ENCODE measurements around the gene SLC6A14. TPM values are rescaled to one million over a fixed set of nuclear protein-coding genes. Genes with fewer than 3 reads are reported as not detected.

SLC6A14 gene, protein sequence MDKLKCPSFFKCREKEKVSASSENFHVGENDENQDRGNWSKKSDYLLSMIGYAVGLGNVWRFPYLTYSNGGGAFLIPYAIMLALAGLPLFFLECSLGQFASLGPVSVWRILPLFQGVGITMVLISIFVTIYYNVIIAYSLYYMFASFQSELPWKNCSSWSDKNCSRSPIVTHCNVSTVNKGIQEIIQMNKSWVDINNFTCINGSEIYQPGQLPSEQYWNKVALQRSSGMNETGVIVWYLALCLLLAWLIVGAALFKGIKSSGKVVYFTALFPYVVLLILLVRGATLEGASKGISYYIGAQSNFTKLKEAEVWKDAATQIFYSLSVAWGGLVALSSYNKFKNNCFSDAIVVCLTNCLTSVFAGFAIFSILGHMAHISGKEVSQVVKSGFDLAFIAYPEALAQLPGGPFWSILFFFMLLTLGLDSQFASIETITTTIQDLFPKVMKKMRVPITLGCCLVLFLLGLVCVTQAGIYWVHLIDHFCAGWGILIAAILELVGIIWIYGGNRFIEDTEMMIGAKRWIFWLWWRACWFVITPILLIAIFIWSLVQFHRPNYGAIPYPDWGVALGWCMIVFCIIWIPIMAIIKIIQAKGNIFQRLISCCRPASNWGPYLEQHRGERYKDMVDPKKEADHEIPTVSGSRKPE
- not detected in 2 replicates for total RNA-seq (2013; cell fraction: nucleolus; rRNA removed)
- total RNA-seq (2014; rRNA removed) (0.05 TPM in 1 of 2 replicates, not detected in the other), total RNA-seq (2014; rRNA removed; fragmentation: Illumina TruSeq; extraction: Trizol) (not detected in 2 replicates), total RNA-seq (2021) (0.05 and 0.24 TPM in 2 replicates), polyA plus RNA-seq (2011; rRNA removed) (not detected in 2 replicates), polyA plus RNA-seq (2014; fragmentation: Illumina TruSeq; extraction: Trizol) (0.06 TPM in 1 of 2 replicates, not detected in the other), polyA plus RNA-seq (2014; fragmentation: Nextera tagmentation; extraction: Ambion mirVana) (not detected), polyA plus RNA-seq (2014; rRNA removed) (not detected in 2 replicates), polyA plus RNA-seq (2016; fragmentation: Nextera tagmentation; extraction: Ambion mirVana) (not detected), polyA minus RNA-seq (2011; rRNA and poly(A)+ RNA removed) (not detected in 2 replicates), Bru-seq, nascent RNA (percentile 16 among the genes with signal in this experiment), BruChase-seq, experiment 1, labeled RNA remaining after a 6-hour chase (percentile 15 among the genes with signal in this experiment), BruChase-seq, experiment 2, labeled RNA remaining after a 2-hour chase (percentile 15 among the genes with signal in this experiment)
- polyA plus RNA-seq (2011; ENCODE audit: low read depth), result not detected
- polyA plus RNA-seq (2011; cell fraction: cytosol; rRNA removed), result not detected in 2 replicates
- 0.03 TPM in 1 of 2 replicates, not detected in the other for polyA plus RNA-seq (2011; cell fraction: nucleus; rRNA removed)
- 0.03 TPM in 1 of 2 replicates, not detected in the other for polyA plus RNA-seq (2012)
- not detected in 2 replicates for polyA minus RNA-seq (2011; cell fraction: cytosol; rRNA and poly(A)+ RNA removed)
- polyA minus RNA-seq (2011; cell fraction: nucleus; rRNA and poly(A)+ RNA removed), result not detected in 2 replicates
- long read RNA-seq, experiment 1, result 0 reads
- long read RNA-seq, experiment 2, result 0 reads

DNA sequence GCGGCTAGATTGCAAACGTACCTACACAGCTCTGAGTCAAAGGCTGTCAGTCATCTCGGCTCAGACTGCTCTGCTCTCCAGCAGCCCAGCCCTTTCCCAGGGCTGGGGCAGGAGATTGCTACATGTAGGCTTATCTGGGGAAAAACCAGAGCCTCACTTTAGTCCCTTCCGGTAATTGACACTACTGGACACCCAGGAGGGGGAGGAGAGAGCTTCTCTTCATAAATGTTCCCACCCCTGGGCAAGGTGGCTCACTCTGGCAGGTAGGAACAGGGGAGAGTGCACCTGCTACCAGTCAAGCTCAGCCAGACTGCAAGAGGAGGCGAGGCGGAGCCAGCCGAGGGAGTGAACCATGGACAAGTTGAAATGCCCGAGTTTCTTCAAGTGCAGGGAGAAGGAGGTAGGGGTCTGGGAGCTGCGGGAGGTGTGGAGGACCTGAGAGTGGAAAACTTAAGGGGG, at the start of gene SLC6A14:
Gene SLC6A14, plus strand, starts transcription at position 249 of the 459 bp plus-strand sequence. Its CDS starts 104 bp downstream, at position 353.
- no peaks in the 10 kb centered on the region for H3K36me3 ChIP-seq (ENCODE audit: control insufficient read depth in 2 of 2, insufficient read depth in 2 of 2, low read length in 1 of 2)
- TF ChIP-seq RB1 (IDR thresholded peaks at IDR 0.05; ENCODE audit: borderline replicate concordance), result no peak
- TF ChIP-seq EED (IDR thresholded peaks at IDR 0.05; ENCODE audit: low read depth), result no peak
- no peak for TF ChIP-seq NR2C2 (IDR thresholded peaks at IDR 0.05; ENCODE audit: borderline replicate concordance, control insufficient read depth, insufficient read length, low read depth)
- no peak for TF ChIP-seq POLR2AphosphoS5 (IDR thresholded peaks at IDR 0.05; ENCODE audit: low read length)
- TF ChIP-seq, protein P1, sequence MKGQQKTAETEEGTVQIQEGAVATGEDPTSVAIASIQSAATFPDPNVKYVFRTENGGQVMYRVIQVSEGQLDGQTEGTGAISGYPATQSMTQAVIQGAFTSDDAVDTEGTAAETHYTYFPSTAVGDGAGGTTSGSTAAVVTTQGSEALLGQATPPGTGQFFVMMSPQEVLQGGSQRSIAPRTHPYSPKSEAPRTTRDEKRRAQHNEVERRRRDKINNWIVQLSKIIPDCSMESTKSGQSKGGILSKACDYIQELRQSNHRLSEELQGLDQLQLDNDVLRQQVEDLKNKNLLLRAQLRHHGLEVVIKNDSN (IDR thresholded peaks at IDR 0.05; ENCODE audit: borderline replicate concordance, extremely low read length, insufficient read depth, low read depth, low read length), result no peak
- no peak for TF ChIP-seq HDAC2 (IDR thresholded peaks at IDR 0.05)
- no peak for TF ChIP-seq YBX1 (IDR thresholded peaks at IDR 0.05)
- no peak for TF ChIP-seq MTA2 (IDR thresholded peaks at IDR 0.05; ENCODE audit: low read depth)
- no peak within 1 kb of the TSS for H3K27ac ChIP-seq (ENCODE audit: control insufficient read depth, insufficient read depth)
- no peak within 1 kb of the TSS for H3K4me3 ChIP-seq
- RAD21 ChIA-PET (ENCODE audit: unreplicated experiment), result no interaction called here
- FAIRE-seq (no peak), ATAC-seq (no peak), DNase-seq (ENCODE audit: low read depth, low spot score) (no peak)
- in situ Hi-C loops (cut with MboI), result no loop called here
- no peaks in the 10 kb centered on the region for H3K27me3 ChIP-seq (replicated peaks in 1 of 2; ENCODE audit: control insufficient read depth in 2 of 2, insufficient read depth in 2 of 2, low read length in 1 of 2)
- no peak within 1 kb of the TSS for H3K9ac ChIP-seq (ENCODE audit: control insufficient read depth, insufficient read depth, low read length)
- no peaks in the 10 kb centered on the region for H3K79me2 ChIP-seq (ENCODE audit: control insufficient read depth, insufficient read depth, low read length)
- SMC1A ChIA-PET (ENCODE audit: uncharacterized antibody, unreplicated experiment), result no interaction called here
- 11% methylated on average over 9 of the region's 9 CpGs for WGBS (ENCODE audit: insufficient coverage, insufficient replicate concordance, low lambda C conversion rate, missing lambda C conversion rate)
- H3K4me1 ChIP-seq (ENCODE audit: control insufficient read depth, insufficient read depth, low read length), result no peaks in the 10 kb centered on the region
- intact Hi-C loops (cut with micrococcal nuclease; ENCODE audit: unreplicated experiment), result no loop called here
- CTCF ChIA-PET, result no interaction called here
- no peaks in the 10 kb centered on the region for H3K9me3 ChIP-seq (replicated peaks; ENCODE audit: control insufficient read depth, insufficient read depth, low read length)
- no peak within 1 kb of the TSS for H3K4me2 ChIP-seq (ENCODE audit: control insufficient read depth, insufficient read depth)
- no peaks in the 10 kb centered on the region for H4K20me1 ChIP-seq (ENCODE audit: control insufficient read depth, insufficient read depth)
- POLR2A ChIA-PET, result no interaction called here
- BruUV-seq (replicated peaks), result no TSS peak
- H2AFZ ChIP-seq (ENCODE audit: control insufficient read depth, low read depth, low read length), result no peak within 1 kb of the TSS

All from GM12878 (cell line).